Measurements from ENCODE around the gene CELF5. TPM values are rescaled to one million over a fixed set of nuclear protein-coding genes. Genes with fewer than 3 reads are reported as not detected.

The CELF5 gene
- total and polyA plus RNA-seq, 9 of the 15 experiments (the other 6 are each of a cell fraction or from before 2014, with no cell fraction given), result 0.01 to 0.56 (median 0.22) TPM

- TF ChIP-seq ZNF518B (CRISPR knock-in tag; IDR thresholded peaks at IDR 0.05) (no peak), L3MBTL2 (IDR thresholded peaks at IDR 0.05) (no peak)
Observed at GRCh38 chr19:3281026-3281425, 56.6 kb downstream of the CELF5 start (continued).

- FAIRE-seq, result no peak
- TF ChIP-seq KDM4B (IDR thresholded peaks at IDR 0.05; ENCODE audit: borderline replicate concordance in 2 of 2, low read depth in 1 of 2) (no peak), ID3 (CRISPR knock-in tag; IDR thresholded peaks at IDR 0.05) (no peak), ID3 (tag; IDR thresholded peaks at IDR 0.05) (no peak), RFX1 (IDR thresholded peaks at IDR 0.05) (no peak), ZNF655 (CRISPR knock-in tag; IDR thresholded peaks at IDR 0.05) (no peak), GTF2B (IDR thresholded peaks at IDR 0.05; ENCODE audit: extremely low read depth, insufficient read length) (no peak), XRCC3 (IDR thresholded peaks at IDR 0.05) (no peak), ERF (CRISPR knock-in tag; IDR thresholded peaks at IDR 0.05) (no peak)
- no peak overlapping the region for H3K27ac ChIP-seq (ENCODE audit: extremely low read depth, low read depth, low read length)
Observed at GRCh38 chr19:3282155-3282554, 57.7 kb downstream of the CELF5 start.

More at GRCh38 chr19:3282155-3282554, 57.7 kb downstream of the CELF5 start:
- in situ Hi-C loops (cut with MboI) (no loop called here), intact Hi-C loops (cut with micrococcal nuclease) (no loop called here)
- H3K9ac ChIP-seq (ENCODE audit: insufficient read depth in 1 of 2, low read depth in 2 of 2, low read length in 2 of 2), result 0 out of 4 replicates have a peak overlapping the region, but pooled peaks of 1 of the 2 experiments have one; percentile 6
- peaks cover 12 to 36% of the 10 kb centered on the region in 2 experiments; a peak in 3 of 5 replicates for H3K27me3 ChIP-seq (ENCODE audit: control insufficient read depth in 2 of 2, insufficient read depth in 2 of 2, low read length in 2 of 2)
- H3K4me3 ChIP-seq, result no peak overlapping the region
- no peak overlapping the region for H2AFZ ChIP-seq (ENCODE audit: low read depth, low read length)
- POLR2A ChIA-PET, result interaction anchor here (1.5 kb wide), 1 partner anchor 21 kb away, joined by 6 read pairs; no protein-coding TSS in a partner anchor
- H3K79me2 ChIP-seq (ENCODE audit: control insufficient read depth, insufficient read depth, low read length), result no peaks in the 10 kb centered on the region
- DNase-seq (ENCODE audit: extremely low read depth in 1 of 4, low spot score in 3 of 4), result no peak
- no peaks in the 10 kb centered on the region for H3K36me3 ChIP-seq (ENCODE audit: control insufficient read depth, insufficient read depth, low read length)
- H3K4me1 ChIP-seq (replicated peaks in 1 of 2; ENCODE audit: control insufficient read depth in 2 of 2, insufficient read depth in 2 of 2, low read length in 2 of 2), result peaks cover 11 to 36% of the 10 kb centered on the region in 2 experiments; a peak in 4 of 5 replicates
- no peaks in the 10 kb centered on the region for H3K9me1 ChIP-seq (ENCODE audit: control insufficient read depth, insufficient read depth, low read length)
- CTCF ChIA-PET (ENCODE audit: low intra/inter-chr PET ratio), result no interaction called here
- no TSS peak for BruUV-seq (replicated peaks)
- no peak overlapping the region for H3K4me2 ChIP-seq (ENCODE audit: insufficient read depth, low read length)
- no peak for ATAC-seq
- H4K20me1 ChIP-seq (replicated peaks; ENCODE audit: control insufficient read depth, insufficient read depth, low read length), result no peaks in the 10 kb centered on the region; the same call in 1 of the 2 replicates
- no peaks in the 10 kb centered on the region for H3K9me3 ChIP-seq (replicated peaks; ENCODE audit: control insufficient read depth, insufficient read depth, low read depth, low read length)
- WGBS (ENCODE audit: insufficient coverage, low coverage, missing lambda C conversion rate), result 17% methylated on average over 13 of the region's 14 CpGs

All from K562 (cell line).